DLD1 (cell line): ENCODE data around the gene EIF4EBP2.

Experiments
- in situ Hi-C: cut with HindIII; loops from 2 replicates; pipeline ENCODE4 v1.10.0; 2017; ENCODE audit warnings: low sequenced_read_pairs

The EIF4EBP2 gene

DNA sequence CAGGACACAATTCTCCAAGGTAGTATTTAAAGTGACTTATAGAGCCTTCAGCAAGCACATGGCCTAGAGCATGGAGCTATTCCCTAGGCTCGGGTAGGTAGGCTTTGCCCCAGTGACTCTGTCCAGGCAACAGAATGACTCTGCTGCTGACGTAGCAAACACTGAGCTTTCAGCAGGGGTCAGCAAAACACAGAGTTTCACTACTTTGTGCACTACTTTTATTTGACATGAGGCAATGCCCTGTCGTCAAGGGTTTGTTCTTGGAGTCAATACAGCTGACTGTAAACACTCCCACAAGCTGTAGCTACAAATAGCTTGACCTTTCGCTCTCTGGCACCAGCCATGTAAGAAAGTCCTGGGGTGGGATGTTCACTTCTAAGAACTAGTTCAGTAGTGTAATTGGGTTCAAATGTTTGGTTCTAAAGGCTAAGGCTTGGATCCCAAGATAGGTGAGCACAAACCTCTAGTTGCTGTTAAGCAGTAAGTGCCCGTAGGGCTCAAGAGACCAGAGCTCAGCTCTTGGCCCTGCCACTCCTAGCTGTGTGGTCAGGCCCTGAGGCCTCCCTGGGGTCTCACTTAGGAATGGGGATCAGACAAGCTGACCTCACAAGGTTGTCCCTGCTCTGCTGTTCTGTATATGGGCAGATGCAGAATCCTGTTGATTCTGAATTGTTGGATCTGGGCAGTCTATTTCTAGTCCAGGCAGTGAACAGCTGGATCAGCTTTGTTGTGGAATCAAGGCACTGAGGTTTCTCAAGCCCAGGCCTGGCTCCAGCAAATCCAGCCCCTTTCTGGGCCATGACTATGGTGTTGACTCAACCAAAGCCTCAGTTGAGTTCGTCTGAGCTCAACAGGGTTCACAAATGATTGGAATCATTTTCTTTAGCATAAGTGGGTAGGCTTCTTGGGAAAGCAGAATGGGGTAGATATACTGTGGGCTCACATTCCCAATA lies 26.8 kb downstream of the EIF4EBP2 start:
- in situ Hi-C loops: no loop called here

DNA sequence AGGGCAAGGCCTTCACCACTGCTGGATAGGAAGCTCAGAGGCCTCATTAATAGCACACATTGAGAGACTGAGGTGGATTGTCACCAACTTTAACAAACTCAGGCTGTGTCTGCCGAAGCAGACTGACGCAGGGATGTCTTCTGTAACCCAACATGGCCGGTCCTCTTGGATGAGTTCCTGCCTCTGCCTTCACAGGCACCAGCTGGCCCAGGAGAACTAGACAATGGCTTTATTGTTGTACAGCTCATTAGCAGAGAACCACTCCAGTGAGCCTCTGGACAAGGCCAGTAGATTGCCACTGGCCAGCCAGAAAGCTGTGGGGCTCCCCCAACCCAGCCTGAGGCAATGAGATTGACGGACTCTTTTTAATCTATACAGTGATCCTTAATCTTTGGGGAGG lies 28.2 kb downstream of the EIF4EBP2 start:
- in situ Hi-C loops: no loop called here

DNA sequence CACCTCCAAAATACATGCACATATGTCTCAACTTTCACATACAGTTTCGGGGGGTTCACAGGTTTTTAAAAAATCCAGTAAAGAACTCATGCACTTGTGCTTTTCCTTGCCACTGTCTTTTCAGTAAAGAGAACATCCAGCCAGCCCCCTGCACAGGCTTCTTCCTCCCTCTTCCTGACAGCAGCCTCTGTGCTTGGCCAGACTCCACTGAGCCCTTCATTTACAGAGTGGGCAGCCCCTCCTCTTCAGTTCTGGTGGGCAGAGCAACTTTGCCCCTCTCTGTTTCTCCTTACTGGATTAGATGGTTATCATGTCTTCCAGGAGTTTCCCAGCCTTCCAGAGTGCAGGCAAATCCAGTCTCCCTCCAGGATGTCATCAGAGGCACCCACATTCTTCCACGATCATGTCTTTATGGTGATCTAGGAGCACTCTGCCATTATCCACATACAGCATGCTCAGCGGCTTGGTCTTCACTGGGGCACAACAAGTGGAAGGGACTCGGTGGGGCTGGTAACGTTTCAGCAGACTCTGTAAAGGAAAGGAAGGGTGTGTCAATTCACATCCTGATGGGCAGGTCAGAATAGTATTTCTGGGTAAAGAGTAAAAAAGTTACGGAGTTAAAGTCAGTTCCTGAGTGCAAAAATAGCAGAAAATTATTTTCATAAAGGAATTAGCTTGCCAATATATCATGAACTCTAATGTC lies 28.8 kb downstream of the EIF4EBP2 start:
- in situ Hi-C loops: no loop called here

DNA sequence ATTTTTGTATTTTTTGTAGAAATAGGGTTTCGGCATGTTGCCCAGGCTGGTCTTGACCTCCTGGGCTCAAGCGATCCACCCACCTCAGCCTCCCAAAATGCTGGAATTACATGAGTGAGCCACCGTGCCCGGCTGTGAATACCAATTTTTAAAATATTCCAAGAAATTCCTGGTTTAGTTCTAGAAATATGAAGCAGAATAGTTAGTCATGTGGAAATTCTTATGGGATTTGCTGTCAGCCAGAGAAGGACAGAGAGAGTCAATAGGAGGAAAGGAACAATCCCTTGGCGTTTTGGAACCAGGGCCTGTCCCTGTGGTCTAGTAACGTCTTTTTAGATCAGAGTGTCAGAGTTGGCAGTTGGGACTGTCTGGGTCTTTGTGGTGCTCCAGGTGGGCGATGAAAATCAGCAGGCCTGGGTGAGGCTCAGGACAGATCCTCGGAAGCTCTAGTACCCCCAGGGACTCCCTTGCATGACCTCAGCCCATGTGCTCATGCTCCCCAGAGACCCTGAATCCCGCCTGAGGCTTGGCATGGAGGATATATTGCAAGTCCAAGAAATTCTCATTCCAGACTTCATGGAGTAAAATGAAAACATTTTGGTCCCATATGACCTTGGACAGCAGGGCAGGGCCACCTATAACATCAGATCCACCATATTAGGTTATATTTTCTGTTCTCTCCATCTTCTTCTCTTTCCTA lies 29.8 kb downstream of the EIF4EBP2 start:
- in situ Hi-C loops: no loop called here

DNA sequence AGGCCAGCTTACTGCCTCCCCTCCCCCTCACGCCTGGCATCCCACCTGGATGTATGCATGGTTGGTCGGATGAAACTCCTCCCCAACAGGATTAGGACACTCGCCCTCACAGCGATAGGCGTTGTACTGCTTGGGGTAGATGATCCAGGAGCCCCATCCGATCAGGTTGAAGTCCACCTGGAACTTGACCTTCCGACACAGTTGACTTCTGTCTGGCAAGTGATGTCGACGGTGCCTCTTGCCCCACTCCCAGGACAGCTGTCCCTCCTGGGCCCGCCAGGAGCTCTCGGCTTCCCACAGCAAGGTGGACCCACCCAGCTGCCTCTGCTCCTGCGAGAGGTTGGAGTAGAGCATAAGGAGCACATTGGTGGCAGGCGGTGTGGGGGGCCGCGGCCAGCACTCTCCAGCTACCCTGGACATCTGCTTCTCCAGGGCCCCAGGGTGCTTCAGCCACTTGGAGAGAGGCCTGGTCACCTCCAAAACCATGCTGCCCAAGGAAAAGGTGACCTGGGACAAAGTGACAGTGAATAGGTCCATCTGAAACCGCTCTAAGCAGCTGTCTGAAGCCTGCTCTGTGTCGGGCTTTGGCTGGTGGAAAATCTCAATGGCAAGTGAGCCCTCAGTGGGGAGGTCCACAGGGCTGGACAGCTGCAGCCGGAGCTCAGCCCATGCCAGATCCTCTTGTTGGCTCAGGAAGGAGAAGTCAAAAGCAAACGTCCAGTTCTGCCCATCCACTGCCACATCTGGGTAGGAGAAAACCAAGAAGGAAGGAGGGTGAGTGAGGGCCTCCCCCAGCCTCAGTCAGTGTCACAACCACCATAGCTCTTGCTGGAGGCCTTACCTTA lies 31.5 kb downstream of the EIF4EBP2 start:
- in situ Hi-C loops: no loop called here

DNA sequence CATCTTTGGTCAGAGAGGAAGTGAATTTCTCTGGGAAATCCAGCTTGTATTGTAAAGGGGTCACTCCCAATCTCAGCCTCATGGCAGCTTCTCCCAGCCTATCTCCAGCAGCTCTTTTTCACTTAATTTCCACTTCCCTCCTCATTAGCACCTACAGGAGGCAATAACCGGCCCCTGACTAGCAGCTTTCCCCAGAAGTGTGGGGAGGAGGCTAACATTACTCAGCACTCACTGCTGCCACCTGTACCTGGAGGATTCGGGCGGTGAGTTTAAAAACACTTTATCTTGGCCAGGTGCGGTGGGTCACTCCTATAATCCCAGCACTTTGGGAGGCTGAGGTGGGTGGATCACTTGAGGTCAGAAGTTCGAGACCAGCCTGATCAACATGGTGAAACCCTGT lies 33.8 kb downstream of the EIF4EBP2 start:
- in situ Hi-C loops: no loop called here

DNA sequence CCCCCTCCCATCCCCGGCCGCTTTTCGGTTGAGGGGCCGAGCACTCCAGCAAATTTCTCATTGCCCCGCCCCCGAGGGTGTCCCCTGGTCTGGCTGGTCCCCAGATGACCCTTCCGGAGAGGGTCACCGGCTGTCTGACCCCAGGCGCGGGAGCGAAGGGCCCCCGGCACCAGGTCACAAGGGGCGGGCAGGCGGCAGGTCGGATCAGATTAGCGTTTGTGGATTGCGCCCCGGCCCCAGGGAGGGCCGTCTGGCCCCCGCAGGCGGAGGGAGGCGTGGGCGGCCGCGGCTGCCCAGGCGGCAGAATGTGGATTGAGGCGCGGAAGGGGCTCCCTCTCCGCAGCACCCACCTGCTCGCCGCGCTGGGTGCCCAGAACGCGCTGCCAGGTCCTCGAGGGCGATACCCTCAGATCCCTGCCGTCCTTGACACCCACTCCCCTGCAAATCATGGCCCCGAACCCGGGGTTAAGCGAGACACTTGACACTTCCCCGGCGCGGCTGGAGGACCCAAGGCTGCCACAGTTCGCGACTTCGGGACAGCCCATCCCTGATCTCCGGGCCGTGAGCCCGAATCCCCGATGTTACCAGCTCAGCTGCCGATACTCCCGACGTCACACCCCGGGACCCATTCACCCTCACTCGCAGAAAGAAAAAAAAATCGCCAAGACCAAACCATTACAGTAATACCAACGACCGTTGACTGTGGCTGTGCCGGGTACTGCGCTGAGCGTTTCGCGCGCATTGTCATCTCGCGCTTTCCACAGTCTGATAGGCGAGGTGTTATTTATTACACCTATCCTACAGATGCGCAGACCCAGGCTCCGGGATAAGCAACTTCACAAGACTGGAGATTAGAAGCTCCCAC lies 36.6 kb downstream of the EIF4EBP2 start:
- in situ Hi-C loops: no loop called here

DNA sequence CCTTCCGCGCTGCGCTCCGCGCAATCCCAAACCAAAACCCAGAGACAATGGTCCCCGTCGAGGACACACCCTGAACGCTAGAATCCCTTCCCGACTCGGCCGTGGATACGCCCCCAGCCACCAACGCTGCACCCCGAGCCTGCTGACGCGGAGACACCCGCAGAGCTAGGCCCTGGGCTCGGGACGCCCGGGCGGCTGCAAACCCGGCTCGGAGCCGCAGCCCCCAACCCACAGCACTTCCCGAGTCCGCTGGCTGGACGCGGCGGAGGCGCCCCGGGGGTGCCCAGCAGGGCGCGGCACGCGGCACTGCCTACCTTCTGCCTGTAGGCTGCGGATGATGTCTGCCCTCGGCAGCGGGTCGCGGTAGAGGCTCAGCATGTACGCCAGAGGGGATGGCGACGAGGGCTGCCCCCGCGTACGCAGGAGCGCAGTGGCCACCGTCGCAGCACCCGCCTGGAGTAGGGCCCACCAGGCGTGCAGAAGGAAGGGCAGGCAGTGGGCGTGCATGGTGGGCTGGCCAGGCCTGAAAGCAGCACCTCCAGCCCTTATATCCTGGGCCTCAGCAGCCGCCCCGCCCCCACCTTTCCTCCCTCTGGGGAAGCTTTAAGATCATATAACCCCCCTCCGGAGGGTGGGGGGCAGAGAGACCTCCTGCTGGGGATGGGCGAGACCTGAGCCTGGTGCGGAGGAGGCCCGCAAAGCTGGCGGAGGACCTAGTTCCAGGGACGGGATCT lies 37.4 kb downstream of the EIF4EBP2 start, which contains the start of gene NODAL:
TSS of gene NODAL (minus strand) at position 521 of the 734 bp plus-strand sequence. CDS start at position 507, 14 bp downstream.
- in situ Hi-C loops: no loop called here

DNA sequence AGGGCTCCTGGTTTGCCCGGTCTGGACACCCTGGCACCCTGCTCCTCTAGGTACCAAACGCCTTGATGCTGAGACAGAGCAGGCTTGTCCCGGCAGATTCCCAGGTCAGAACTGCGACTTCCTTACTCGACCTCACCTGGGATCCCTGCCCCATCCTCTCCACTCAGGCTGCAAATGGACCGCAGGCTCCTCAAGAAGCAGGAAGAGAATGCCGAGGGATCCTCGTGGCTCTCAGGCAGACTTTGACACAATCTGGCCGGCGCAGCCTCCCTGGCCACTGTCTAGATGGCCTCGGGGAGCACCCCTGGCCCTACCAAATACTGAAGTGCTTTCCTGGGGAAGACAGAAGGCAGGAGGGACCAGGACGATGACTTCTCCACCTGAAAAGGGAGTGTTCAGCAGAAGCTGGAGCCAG lies 38.0 kb downstream of the EIF4EBP2 start:
- in situ Hi-C loops: no loop called here

DNA sequence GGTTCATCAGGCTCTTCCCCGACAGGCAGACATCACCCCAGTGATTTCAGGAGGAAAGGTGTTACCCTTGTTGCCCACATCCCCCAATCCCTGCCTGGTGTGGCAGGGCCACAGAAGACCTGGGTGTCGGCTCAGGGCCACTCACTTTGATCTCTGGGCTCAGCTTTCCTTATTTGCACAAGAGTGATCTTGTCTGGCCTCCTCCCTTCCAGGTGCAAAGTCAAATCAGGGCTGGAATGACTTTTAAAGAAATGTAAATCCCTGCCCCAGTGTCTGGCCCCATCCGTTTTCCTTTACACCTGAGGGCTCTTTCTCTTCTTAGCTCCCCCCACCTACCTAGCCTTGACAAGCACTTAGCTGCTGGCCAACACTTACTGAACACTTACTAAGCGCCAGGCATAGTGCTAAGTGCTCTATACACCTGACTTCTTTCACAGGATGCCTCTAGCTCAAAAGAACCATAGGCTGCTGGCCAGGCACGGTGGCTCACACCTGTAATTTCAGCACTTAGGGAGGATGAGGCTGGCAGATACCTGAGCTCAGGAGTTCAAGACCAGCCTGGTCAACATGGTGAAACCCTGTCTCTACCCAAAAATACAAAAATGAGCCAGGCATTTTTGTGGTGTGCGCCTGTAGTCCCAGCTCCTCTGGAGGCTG lies 38.5 kb downstream of the EIF4EBP2 start:
- in situ Hi-C loops: no loop called here

DNA sequence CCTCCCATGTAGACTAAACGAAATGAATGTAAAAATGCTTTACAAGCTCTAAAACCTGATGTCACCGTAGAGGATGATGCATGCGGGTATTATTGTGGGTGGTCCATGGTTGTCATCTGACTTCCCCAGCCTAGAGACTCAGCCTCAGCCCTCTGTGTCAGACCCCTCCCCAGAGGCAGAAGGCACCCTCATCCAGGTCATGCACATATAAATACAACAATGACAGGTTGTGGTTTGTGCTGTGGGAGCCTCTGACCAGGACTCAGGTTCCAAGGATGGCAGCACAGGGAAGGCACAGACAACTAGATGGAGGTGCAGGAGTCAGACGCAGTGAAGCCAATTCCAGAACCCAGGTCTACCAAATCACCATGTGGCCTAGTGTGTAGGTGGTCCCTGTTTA lies 40.8 kb downstream of the EIF4EBP2 start:
- in situ Hi-C loops: no loop called here

DNA sequence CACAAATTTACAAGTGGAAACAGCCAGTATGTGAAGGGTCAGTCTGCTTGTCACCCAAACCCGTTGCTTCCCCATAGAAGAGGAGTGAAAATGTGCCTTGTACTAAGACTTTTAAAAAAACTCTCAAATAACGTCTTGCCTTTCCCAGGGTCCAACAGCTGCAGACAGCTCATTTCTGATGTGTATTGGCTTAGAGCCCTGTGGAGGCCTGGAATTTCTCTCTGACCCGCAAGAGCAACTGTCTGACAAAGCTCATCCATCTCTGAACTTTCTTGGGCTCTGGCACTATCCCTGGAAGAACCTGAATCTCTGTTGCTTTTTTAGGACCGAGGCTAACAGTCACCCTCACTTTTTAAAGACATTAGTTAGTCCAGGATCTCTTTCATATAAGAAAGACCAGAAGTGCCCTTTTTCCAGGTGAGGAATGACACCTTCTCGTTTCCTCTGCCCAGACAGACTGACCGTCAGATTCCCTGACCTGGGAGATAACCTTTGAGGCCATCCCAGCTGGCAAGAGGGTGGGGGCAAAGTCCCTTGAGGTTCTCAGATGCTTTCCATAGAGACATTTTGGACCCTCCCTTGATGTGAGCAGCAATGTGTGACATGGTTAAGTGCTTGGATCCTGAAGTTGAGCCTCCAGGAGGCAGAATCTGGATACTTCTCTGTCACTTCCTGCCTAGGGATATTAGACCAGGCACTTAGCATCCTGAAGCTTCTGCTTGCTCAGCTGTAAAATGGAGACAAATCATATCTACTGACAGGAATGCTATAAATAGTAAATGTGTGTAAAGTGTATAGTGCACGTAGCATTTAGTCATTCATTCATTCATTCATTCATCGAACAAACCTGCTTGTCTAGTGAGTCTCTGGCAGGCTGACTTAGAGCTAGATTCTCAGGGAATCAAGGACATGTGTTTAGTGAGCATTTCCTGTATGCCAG lies 42.0 kb downstream of the EIF4EBP2 start:
- in situ Hi-C loops: no loop called here

DNA sequence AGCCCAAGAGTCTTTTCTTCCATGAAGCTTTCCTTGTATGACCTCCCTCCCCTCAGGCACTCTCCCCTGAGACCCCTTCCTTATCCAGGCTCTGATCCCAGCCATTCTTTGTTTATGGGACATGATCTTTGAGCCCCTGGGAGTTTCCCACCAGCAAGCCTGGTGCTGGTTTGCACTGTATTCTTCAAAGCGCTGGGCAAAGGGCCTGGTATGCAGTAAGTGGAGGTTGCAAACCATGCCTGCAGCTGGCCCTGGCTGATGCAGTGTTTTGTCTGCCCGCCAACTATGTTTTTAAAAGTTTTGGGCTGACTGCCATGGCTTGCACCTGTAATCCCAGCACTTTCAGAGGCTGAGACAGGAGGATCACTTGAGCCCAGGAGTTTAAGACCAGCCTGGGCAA lies 44.3 kb downstream of the EIF4EBP2 start:
- in situ Hi-C loops: no loop called here

DNA sequence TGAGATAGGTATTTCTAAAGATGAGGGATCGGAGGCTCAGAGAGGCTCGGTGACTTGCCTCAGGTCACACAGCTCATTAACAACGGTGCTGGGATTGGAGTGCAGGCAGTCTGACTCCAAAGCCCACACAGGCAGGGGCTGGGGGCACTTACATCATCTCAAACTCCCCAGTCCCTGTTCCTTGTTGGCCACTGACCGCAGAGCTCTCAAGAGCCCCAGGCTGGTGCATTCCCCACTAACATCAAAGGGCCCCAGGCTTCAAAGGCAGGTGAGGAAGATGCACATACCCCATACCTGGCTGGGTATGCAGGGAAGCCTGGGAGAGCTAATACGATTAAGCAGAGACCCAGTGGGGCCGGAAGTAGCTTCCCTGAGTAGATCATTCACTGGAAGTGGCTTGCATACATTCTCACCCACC lies 51.3 kb downstream of the EIF4EBP2 start:
- in situ Hi-C loops: no loop called here

DNA sequence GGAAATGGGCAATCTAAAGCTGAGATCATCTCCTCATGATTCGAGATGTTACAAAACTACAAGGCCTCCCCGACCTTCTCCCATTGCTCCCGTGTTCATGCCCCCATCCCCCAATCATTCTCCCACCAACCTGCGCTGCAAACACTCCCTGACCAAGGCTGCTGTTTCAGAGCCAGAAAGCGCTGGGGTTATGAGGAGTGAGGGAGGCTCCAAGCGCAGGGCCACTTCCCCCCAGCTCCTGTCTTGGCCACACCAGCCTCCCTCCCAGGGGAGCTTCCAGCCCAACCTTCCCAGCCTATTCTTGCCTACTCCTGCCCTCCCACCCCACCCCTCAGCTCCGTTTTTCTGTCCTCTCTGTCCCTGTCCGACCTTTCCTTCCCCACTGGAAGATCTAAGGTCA lies 52.2 kb downstream of the EIF4EBP2 start:
- in situ Hi-C loops: no loop called here

DNA sequence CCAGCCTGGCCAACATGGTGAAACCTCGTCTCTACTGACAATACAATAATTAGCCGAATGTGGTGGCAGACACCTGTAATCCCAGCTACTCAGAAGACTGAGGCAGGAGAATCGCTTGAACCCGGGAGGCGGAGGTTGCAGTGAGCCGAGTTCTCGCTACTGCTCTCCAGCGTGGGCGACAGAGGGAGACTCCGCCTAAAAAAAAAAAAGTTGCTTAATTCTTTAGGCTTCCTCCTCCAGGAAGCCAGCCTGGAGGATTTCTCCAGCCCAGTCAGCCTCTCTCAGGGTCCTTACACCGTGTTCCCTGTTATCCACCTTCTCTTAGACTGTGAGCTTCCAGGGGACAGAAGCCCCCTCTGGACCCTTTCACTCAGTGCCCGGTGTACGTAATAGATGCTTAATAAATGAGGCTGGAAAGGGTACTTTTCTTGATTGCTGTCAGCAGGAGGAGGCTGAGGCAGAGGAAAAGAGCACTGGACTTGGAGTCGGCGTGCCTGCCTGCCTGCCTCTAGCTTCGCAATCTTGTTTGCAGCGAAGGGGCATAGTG lies 53.9 kb downstream of the EIF4EBP2 start:
- in situ Hi-C loops: no loop called here
